Fibroblast of the conjunctiva (primary cell): ENCODE results near the gene IGFBP1.

Experiments used
- DNase-seq: peaks from one replicate; pipeline ENCODE4 v3.0.0-alpha.2; 2010; ENCODE audit warnings: low read depth

The IGFBP1 gene

DNA sequence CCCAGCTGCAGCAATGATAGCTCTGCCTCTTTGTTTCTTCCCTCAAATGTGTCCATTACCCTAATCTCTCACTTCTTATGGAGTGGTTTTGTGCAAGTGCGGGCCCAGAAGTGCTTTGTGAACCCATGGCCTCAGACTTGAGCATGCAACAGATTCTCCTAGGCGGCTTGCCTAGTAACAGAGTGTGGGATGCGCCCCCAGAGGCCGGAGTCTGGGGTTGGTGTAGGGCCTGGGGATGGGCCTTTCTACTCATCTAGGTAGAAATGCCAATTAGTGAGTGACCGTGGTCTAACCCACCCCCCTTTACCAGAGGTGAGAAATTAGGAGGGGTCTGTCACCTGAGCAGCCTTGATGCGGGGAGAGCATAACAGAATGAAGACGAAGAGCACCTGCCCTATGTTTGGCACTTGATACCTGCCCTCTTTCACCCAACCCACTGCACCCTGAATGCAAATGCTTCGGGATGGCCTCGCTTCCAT, 7.0 kb upstream of the IGFBP1 start:
- DNase-seq, result no peak

- DNase-seq, result peak; percentile 55
Observed at GRCh38 chr7:45881759-45882464, 6.4 kb upstream of the IGFBP1 start.

DNA sequence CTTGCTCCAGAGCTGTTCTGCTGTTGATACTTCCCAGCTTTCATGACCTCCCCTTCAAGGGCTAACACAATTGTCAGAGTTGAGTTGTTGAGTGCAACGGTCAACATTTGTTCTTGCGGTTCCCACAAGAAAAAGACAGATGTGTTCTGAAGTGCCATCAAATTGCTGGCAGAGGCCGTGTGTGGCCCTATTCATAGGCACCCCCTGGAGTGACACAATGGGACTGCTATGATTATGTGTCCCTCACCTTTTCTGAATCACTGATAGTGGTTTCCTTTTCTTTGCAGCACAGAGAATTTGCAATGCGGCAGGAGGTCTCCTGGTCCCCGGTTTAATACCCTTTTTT, 5.8 kb upstream of the IGFBP1 start:
- DNase-seq, result no peak

GRCh38 chr7:45884136-45884535, 4.2 kb upstream of the IGFBP1 start:
- DNase-seq, result no peak

DNA sequence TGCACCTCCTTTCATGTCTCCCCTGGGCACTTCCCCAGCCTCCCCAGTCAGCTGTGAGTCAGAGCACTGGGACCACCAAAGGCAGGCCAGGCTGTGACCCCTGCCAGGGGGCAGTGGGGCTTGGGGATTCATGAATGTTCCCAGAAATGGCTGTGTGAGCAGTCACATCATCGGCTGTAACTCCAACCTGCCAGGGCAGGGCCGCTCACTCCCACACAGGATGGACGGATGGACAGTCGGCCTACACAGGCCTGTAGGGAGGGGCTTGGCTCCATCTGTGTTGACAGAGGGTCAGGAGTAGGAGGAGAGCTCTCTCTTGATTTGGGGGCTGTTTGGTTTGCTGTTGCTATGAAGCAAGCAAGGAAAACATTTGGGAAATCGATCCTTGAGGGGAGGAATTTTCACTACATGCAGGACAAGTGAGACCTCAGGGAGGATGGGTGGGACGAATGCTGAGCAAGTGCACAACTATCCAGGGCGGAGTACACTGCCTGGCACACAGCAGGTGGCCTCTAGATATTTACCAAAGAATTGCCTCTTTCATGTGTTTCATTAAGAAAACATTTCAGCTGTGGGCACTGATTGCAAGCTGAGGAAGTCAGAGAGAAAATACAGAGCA, 2.9 kb upstream of the IGFBP1 start:
- DNase-seq, result no peak

DNA sequence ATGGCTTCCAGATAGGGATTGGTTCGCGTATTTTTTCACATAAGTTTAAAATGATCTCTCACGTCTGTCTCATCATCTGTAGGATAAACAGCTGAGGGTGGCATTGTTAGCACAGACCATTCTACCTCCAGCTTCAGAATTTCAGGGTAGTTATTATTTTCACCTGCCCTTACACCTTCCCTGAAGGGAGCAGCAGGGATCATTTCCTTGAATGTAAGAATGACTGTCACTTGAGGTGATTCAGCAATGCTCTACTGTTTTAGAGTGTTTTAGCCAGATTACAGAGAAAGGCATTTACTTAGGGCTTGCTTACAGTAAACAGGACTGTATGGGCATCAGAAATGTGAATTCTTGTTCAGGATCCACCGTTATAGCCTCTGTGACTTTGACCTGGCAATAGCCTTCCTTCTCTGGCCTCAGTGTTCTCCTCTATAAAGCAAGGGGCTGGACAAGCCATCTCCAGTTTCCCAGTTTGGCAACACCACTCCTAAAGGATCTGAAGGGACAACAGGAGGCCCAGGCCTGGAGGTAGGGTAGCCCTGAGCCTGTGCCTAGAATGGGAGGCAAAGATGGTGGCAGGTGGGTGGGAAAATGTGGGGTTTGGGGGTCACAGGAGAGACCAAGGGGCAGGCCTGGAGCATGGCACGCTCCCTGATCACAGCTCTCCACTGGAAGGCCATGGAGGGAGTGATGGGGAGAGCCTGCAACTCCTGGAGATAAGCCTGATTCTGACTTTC, 1.2 kb upstream of the IGFBP1 start:
- no peak for DNase-seq

- DNase-seq, result no peak
Observed at GRCh38 chr7:45888993-45889366, 692 bp downstream of the IGFBP1 start.

DNA sequence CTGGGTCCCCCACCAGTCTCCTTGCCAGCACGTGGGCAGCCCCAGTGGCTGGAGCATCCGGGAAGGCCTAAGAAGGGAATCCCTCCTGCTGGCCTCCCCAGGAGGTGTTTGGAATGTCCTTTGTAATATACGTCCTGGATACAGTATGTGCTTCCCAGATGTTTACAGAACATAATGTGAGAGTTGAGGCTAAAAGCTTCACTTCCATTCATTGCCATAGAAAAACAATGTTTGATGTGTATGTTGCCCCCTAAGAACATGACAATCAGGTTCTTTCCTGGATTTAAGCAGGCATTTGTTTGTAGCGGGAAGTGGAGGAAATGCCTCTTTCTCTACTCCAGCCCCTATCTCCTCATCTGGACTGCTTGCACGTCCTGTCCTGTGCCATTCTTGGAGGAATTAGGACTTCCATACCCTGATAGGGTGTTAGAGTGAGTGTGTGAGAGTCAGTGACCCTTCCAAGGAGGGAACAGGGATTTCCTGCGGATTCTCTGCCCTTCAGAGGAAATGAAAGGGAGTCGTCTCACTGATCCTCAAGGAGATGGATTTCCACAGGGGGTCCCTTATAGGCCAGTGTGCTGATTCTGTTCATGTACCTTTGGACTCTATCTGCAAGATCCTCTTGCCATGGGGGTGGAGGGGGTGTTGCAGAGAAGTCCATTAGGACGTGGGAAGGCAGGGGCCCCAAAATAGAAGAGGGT, 1.2 kb downstream of the IGFBP1 start:
- DNase-seq, result no peak

DNA sequence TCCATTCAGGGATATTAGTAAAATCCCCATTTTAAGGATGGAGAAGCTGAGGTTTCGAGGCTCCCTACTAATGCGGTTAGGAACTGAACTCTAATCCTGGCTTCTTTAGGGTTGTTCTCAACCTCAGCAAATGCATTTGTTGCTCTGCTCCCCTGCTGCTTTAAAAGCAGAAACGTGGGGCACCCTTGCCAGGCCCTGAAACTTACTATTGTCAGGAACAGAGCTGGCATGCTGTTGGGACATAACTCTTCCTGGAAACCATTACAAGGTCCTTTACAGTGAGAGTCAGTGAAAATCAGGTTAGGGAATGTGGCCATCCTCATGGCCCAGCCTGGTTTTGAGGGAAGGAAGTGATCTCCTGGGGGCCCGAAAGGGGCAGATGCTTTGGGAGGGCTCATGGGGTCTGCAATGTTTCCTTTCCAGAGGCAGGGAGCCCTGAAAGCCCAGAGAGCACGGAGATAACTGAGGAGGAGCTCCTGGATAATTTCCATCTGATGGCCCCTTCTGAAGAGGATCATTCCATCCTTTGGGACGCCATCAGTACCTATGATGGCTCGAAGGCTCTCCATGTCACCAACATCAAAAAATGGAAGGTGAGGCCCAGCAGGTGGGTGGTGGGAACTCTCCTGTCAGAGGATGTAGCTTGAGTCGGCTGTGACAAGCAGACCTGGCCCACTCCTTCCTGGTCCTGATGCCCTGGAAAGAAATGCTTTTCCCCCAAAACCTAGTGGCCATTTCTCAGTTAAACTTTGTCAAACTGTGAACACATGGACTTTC, 2.0 kb downstream of the IGFBP1 start:
- no peak for DNase-seq

GRCh38 chr7:45890902-45891461, 2.7 kb downstream of the IGFBP1 start:
- DNase-seq, result no peak

GRCh38 chr7:45891462-45892402, 3.4 kb downstream of the IGFBP1 start:
- DNase-seq, result no peak

GRCh38 chr7:45892407-45893035, 4.2 kb downstream of the IGFBP1 start:
- no peak for DNase-seq

- DNase-seq, result no peak
Observed at GRCh38 chr7:45893374-45893995, 5.2 kb downstream of the IGFBP1 start.

GRCh38 chr7:45893996-45894664, 5.8 kb downstream of the IGFBP1 start:
- no peak for DNase-seq

DNA sequence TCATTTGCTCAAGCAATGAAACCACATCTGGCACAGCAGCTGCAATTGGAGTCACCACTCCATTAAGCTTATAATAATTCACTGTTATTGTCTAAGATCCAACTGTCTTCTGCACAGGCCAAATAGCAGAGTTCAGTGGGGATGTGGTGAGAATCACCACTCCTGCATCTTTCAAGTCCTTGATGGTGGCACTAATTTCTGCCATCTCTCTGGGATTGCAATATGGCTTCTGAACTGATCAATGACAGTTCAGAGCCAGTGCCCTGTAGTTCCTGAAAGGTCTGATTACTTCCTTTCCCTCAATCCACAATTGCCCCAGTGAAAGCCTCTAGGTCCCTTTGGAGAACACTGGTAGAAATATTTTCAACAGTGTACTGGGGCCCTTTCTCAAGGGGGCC, 6.4 kb downstream of the IGFBP1 start:
- DNase-seq, result no peak

DNA sequence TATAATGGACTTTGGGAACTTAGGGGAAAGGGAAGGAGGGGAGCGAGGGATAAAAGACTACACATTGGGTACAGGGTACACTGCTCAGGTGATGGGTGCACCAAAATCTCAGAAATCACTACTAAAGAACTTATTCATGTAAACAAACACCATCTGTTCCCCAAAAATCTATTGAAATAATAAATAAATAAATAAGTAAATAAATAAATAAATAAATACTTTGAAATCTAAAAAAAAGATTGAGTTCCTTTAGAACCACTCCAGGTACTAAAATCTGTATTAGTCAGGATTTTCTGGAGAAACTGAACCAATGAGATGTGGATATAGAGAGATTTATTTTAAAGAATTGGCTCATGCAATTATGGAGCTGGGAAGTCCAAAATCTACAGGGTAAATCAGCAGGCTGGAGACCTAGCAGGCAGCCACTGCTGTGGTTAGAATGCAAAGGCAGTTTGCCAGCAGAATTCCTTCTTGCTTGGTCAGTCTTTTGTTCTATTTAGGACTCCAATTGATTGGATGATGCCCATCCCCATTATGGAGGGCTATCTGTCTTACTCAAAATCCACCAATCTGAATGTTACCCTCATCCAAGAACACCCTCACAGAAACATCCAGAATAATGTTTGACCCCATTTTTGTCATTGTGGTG, 8.9 kb downstream of the IGFBP1 start:
- DNase-seq, result no peak

- DNase-seq, result no peak
Observed at GRCh38 chr7:45898222-45898621, 9.9 kb downstream of the IGFBP1 start.

DNA sequence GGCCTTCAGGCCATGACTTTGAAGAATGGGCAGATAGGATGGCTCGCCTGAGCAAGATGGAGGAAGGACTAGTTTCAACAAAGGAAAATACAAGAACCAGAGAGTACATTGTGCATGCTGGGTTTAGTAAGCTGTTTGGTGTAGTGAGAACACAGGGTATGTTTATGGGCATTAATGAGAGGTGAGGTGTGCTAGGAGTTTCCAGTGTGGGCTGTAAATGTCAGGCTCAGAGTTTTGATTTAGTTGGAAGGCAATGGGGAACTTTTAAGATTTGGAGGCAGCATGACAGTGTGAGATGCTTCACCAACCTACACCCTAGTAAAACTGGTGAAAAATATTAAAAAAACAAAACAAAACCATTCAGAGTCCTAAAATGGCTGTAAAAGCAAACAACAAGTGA, 13.3 kb downstream of the IGFBP1 start:
- no peak for DNase-seq
